CD14-positive monocyte (primary cell): ENCODE measurements around the gene BBC3. TPM values are rescaled to one million over a fixed set of nuclear protein-coding genes. Genes with fewer than 3 reads are reported as not detected.
A peak's percentile ranks its signal among the peaks of the same experiment; 100 is the strongest.

ENCODE experiments used
- DNase-seq, 3 donors: peaks; one replicate each; pipeline ENCODE4 v3.0.0-alpha.2; 2011 to 2022
- H2AFZ ChIP-seq: 2 replicates; pipeline ENCODE4 v1.6.0; 2012; ENCODE audit warnings: mild to moderate bottlenecking, low read depth, low read length, inconsistent platforms; ENCODE audit not compliant: insufficient read depth, poor library complexity, severe bottlenecking
- H3K27ac ChIP-seq, 2 donors: 1 replicate in 1 of 2; 2 replicates in 1 of 2; pipeline ENCODE4 v1.5.1; 2012 to 2013; ENCODE audit warnings: low read length in 2 of 2, control low read depth in 1 of 2, inconsistent platforms in 1 of 2, low read depth in 1 of 2, mild to moderate bottlenecking in 1 of 2
- H3K27me3 ChIP-seq, 2 donors: one replicate each; pipeline versions ENCODE4 v1.6.0 to v1.6.1; 2011 to 2013; ENCODE audit warnings: low read length in 2 of 2; ENCODE audit not compliant: control insufficient read depth in 2 of 2, insufficient read depth in 2 of 2
- H3K36me3 ChIP-seq, 2 donors: replicated peaks in 1 of 2; 1 replicate in 1 of 2; 2 replicates in 1 of 2; pipeline versions ENCODE4 v1.5.1 to v1.6.1; 2012 to 2013; ENCODE audit warnings: low read length in 2 of 2, control low read depth in 1 of 2, inconsistent platforms in 1 of 2, mild to moderate bottlenecking in 1 of 2; ENCODE audit not compliant: insufficient read depth in 2 of 2, control insufficient read depth in 1 of 2
- H3K4me1 ChIP-seq, 2 donors: 1 replicate in 1 of 2; 2 replicates in 1 of 2; pipeline versions ENCODE4 v1.5.1 to v1.6.1; 2012 to 2013; ENCODE audit warnings: low read length in 2 of 2, control low read depth in 1 of 2, inconsistent platforms in 1 of 2, mild to moderate bottlenecking in 1 of 2, moderate library complexity in 1 of 2; ENCODE audit not compliant: insufficient read depth in 2 of 2, control insufficient read depth in 1 of 2
- H3K4me2 ChIP-seq: replicated peaks from 2 replicates; pipeline ENCODE3; 2012; ENCODE audit warnings: low read length, moderate library complexity, mild to moderate bottlenecking; ENCODE audit not compliant: poor library complexity, severe bottlenecking; ENCODE audit errors: extremely low read depth
- H3K4me3 ChIP-seq, 3 experiments: fragments of 200-600 bp in 1 of 3; sonication (generic) in 1 of 3; replicated peaks in 1 of 3; 1 replicate in 2 of 3; 2 replicates in 1 of 3; pipeline ENCODE4 v1.5.1; 2011 to 2013; ENCODE audit warnings: low read length in 3 of 3, mild to moderate bottlenecking in 3 of 3, control low read depth in 2 of 3, low read depth in 2 of 3, inconsistent platforms in 1 of 3, moderate library complexity in 1 of 3
- H3K79me2 ChIP-seq: 2 replicates; pipeline ENCODE4 v1.6.0; 2012; ENCODE audit warnings: mild to moderate bottlenecking, control low read depth, inconsistent platforms, low read length, moderate library complexity; ENCODE audit not compliant: insufficient read depth
- H3K9ac ChIP-seq: 2 replicates; pipeline ENCODE4 v1.6.0; 2017; ENCODE audit warnings: low read length, mild to moderate bottlenecking; ENCODE audit not compliant: insufficient read depth, poor library complexity, severe bottlenecking
- H3K9me3 ChIP-seq, 2 donors: replicated peaks in 1 of 2; 1 replicate in 1 of 2; 2 replicates in 1 of 2; pipeline versions ENCODE4 v1.5.1 to v1.6.1; 2012 to 2013; ENCODE audit warnings: low read length in 2 of 2, control low read depth in 1 of 2; ENCODE audit not compliant: control insufficient read depth in 1 of 2, insufficient read depth in 1 of 2
- H4K20me1 ChIP-seq: 2 replicates; pipeline ENCODE4 v1.6.0; 2012; ENCODE audit warnings: mild to moderate bottlenecking, low read length, control low read depth, moderate library complexity; ENCODE audit not compliant: insufficient read depth
- H3K27ac Mint-ChIP-seq, 7 donors: one replicate each; pipeline ENCODE4 v1.8.0; 2020; ENCODE audit warnings: mild to moderate bottlenecking in 7 of 7, mixed read lengths in 7 of 7, moderate library complexity in 6 of 7, inconsistent platforms in 2 of 7
- H3K27me3 Mint-ChIP-seq, 3 donors: one replicate each; pipeline ENCODE4 v1.8.0; 2021 to 2022; ENCODE audit warnings: low read depth in 3 of 3, mild to moderate bottlenecking in 3 of 3, mixed read lengths in 3 of 3, moderate library complexity in 3 of 3, inconsistent platforms in 1 of 3
- H3K36me3 Mint-ChIP-seq, 2 donors: one replicate each; pipeline ENCODE4 v1.8.0; 2020; ENCODE audit warnings: mixed read lengths in 2 of 2, inconsistent platforms in 1 of 2, mild to moderate bottlenecking in 1 of 2
- H3K4me1 Mint-ChIP-seq: one replicate; pipeline ENCODE4 v1.8.0; 2020; ENCODE audit warnings: mild to moderate bottlenecking, mixed read lengths
- H3K4me3 Mint-ChIP-seq, 2 donors: one replicate each; pipeline ENCODE4 v1.8.0; 2020; ENCODE audit warnings: mild to moderate bottlenecking in 2 of 2, mixed read lengths in 2 of 2, moderate library complexity in 1 of 2
- H3K9me3 Mint-ChIP-seq, 7 donors: one replicate each; pipeline ENCODE4 v1.8.0; 2020 to 2022; ENCODE audit warnings: mixed read lengths in 7 of 7, mild to moderate bottlenecking in 6 of 7, moderate library complexity in 6 of 7, inconsistent platforms in 2 of 7
- WGBS: methylation state at CpG from one replicate; pipeline ENCODE4 v1.1.5; 2013; ENCODE audit warnings: missing lambda C conversion rate; ENCODE audit not compliant: insufficient coverage; 5-methylcytosine and 5-hydroxymethylcytosine counted together
- intact Hi-C, 2 donors: fragments of 100-400 bp; cut with micrococcal nuclease; formaldehyde crosslinking; loops; one replicate each; pipeline versions ENCODE4 v1.15.0 to v1.15.1; 2023
- polyA plus RNA-seq, 3 donors: library from polyadenylated mRNA; depleted of rRNA in 1 of 3; unstranded in 2 of 3; stranded (reverse) in 1 of 3; fragments of 300-500 nt in 2 of 3; fragments of >200 nt in 1 of 3; fragmentation: Illumina TruSeq in 2 of 3; gene quantifications; 1 replicate in 2 of 3; 2 replicates in 1 of 3; pipeline ENCODE4 v1.2.3, GENCODE V29; 2012 to 2021
- TF ChIP-seq, protein P1 (sequence below): fragments of 200-600 bp; IDR thresholded peaks from one replicate; pipeline ENCODE4 v1.8.0; 2022; ENCODE audit warnings: antibody characterized with exemption, mild to moderate bottlenecking

The BBC3 gene
- polyA plus RNA-seq, 3 donors, result 2.5 to 17.4 (median 4.8) TPM

DNA sequence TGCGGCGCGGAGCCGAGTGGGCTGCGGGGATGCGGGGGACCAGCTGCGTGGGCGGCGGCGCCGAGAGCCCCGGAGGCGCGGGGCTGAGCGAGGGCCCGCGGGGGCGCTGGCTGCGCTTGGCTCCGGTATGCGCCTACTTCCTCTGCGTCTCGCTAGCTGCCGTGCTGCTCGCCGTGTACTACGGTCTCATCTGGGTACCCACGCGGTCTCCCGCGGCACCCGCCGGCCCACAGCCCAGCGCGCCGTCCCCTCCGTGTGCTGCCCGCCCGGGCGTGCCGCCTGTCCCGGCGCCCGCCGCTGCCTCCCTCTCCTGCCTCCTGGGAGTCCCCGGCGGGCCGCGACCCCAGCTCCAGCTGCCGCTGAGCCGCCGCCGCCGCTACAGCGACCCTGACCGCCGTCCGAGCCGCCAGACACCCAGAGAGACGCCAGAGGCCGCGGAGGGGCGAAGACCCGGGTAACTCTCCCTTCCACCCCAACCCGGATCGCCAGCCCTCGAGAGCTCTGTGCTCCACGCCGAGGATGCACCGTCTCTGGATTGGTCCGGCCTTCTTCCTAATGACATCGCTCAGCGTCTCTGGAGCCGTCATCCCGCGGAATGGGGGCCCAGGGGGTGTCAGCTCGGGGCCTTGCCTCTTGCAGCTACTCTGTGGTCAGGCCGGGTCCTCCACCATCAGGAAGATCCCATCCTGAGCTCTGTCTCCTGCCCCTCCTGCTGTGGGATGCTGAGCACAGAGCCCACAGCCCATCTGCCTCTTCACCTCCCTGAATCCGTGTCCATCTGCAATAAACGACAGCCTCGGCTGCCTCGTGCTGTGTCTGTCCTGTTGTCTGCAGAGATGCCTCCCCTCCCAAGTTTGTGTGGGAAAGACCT, 44.1 kb upstream of the BBC3 start:
- Mint-ChIP-seq H3K9me3 (no peaks in the 10 kb centered on the region), H3K4me3 (peak overlapping the region; percentile 76 to 81), H3K36me3 (peaks cover 22 to 46% of the 10 kb centered on the region in 2 donors), H3K27me3 (peaks cover 2 to 11% (median 5%) of the 10 kb centered on the region in 3 donors), H3K27ac (peak overlapping the region in 3 of 7 donors; percentile 57 to 88 (median 78)), H3K4me1 (peaks cover 32% of the 10 kb centered on the region)
- Histone ChIP-seq H3K27me3 (peaks cover 0 to 3% of the 10 kb centered on the region in 2 donors), H2AFZ (peak overlapping the region; percentile 35), H3K9me3 (no peaks in the 10 kb centered on the region), H3K9ac (peak overlapping the region; percentile 57), H3K36me3 (peaks cover 15 to 17% of the 10 kb centered on the region in 2 donors), H3K4me1 (peaks cover 15 to 34% of the 10 kb centered on the region in 2 donors), H3K4me3 (peak overlapping the region; percentile 13 to 74 (median 26)), H3K79me2 (peaks cover 3% of the 10 kb centered on the region), H3K4me2 (peak overlapping the region; percentile 93), H3K27ac (no peak overlapping the region), H4K20me1 (peaks cover 14% of the 10 kb centered on the region)
- intact Hi-C loops, result loop anchor here (1.0 to 10.0 kb wide), 6 partner anchors 18 to 470 kb away; partner anchors contain the start of genes KPTN (in 1 of the 2), NAPA (in 1 of the 2) and NOP53 (in 1 of the 2)
- 10% methylated on average over 82 of the region's 82 CpGs for WGBS
- DNase-seq, result no peak
- TF ChIP-seq, protein P1, sequence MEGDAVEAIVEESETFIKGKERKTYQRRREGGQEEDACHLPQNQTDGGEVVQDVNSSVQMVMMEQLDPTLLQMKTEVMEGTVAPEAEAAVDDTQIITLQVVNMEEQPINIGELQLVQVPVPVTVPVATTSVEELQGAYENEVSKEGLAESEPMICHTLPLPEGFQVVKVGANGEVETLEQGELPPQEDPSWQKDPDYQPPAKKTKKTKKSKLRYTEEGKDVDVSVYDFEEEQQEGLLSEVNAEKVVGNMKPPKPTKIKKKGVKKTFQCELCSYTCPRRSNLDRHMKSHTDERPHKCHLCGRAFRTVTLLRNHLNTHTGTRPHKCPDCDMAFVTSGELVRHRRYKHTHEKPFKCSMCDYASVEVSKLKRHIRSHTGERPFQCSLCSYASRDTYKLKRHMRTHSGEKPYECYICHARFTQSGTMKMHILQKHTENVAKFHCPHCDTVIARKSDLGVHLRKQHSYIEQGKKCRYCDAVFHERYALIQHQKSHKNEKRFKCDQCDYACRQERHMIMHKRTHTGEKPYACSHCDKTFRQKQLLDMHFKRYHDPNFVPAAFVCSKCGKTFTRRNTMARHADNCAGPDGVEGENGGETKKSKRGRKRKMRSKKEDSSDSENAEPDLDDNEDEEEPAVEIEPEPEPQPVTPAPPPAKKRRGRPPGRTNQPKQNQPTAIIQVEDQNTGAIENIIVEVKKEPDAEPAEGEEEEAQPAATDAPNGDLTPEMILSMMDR, result no peak

DNA sequence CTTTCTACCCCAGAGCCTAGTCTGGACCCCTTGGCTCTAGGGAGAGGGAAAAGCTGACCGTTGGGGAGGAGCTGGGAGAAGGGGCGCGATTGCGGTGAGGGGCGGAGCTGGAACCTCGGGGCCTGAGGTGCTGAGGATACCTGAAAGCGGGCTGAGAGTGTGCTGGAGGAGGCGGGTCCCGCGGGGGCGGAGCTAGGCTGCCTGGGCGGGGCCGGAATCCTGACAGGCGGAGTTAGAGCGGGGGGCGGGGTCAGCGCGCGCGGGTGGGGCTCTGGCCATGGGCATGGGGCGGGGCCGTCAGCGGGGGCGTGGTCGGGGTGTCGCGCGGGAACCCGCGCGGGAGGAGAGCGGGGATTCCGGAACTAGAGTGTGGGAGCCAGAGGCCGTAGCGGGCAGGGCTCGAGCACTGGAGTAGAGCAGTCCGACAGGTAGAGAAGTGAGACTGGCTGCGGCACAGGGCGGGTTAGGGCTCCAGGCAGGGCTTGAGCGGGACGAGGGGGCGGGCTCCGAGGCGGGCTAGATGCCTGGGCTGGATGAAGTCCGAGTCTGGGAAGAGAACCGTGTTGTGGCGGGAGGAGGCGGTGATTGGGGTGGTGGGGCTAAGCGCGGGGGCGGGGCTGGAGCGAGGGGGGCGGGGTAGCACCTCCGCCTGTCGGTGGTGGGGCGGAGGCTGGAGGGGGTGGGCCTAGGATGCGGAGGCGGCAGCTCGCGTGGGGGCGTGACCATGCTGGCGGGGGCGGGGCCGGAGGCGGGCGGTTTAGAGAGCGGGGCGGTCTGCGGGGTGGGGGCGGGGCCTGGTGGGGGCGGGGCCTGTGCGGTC, 43.3 kb upstream of the BBC3 start, which contains the start of gene INAFM1:
TSS of gene INAFM1 (plus strand) at position 815 of the 820 bp plus-strand sequence. CDS start 35 bp downstream, outside the sequence.
- H3K4me1 Mint-ChIP-seq, result peaks cover 27% of the 10 kb centered on the region
- peaks cover 2 to 11% (median 5%) of the 10 kb centered on the region in 3 donors for H3K27me3 Mint-ChIP-seq
- H3K9ac ChIP-seq, result peak within 1 kb of the TSS; percentile 90
- H3K4me1 ChIP-seq, result peaks cover 15 to 34% of the 10 kb centered on the region in 2 donors
- H2AFZ ChIP-seq, result peak within 1 kb of the TSS; percentile 92
- intact Hi-C loops, result loop anchor here (1.0 to 10.0 kb wide), 6 partner anchors 17 to 471 kb away; partner anchors contain the start of genes KPTN (in 1 of the 2), NAPA (in 1 of the 2) and NOP53 (in 1 of the 2)
- no peaks in the 10 kb centered on the region for H3K9me3 Mint-ChIP-seq
- H3K27me3 ChIP-seq, result peaks cover 0 to 3% of the 10 kb centered on the region in 2 donors
- H3K79me2 ChIP-seq, result peaks cover 3% of the 10 kb centered on the region
- H3K36me3 Mint-ChIP-seq, result peaks cover 29 to 55% of the 10 kb centered on the region in 2 donors
- DNase-seq, result peak; percentile 89 to 95 (median 95)
- TF ChIP-seq, protein P1, result no peak
- H3K27ac Mint-ChIP-seq, result peak within 1 kb of the TSS; percentile 94 to 99 (median 98)
- H3K36me3 ChIP-seq, result peaks cover 23% of the 10 kb centered on the region in 2 donors
- WGBS, result 0% methylated on average over 49 of the region's 72 CpGs
- peak within 1 kb of the TSS; percentile 68 to 98 (median 74) for H3K4me3 ChIP-seq
- H3K4me3 Mint-ChIP-seq, result peak within 1 kb of the TSS; percentile 91 to 95
- peak within 1 kb of the TSS; percentile 98 for H3K4me2 ChIP-seq
- no peaks in the 10 kb centered on the region for H3K9me3 ChIP-seq
- peak within 1 kb of the TSS; percentile 92 to 96 for H3K27ac ChIP-seq
- H4K20me1 ChIP-seq, result peaks cover 14% of the 10 kb centered on the region
